NCI-H82 treated with DMSO at 0.1 percent for 48 hours (cell line): ENCODE data around the gene SNCB.

Experiments used
- DNase-seq: peaks from one replicate; lab custom pipeline; 2025; ENCODE audit not compliant: unreplicated experiment; lab: John Stamatoyannopoulos, UW

The SNCB gene

DNA sequence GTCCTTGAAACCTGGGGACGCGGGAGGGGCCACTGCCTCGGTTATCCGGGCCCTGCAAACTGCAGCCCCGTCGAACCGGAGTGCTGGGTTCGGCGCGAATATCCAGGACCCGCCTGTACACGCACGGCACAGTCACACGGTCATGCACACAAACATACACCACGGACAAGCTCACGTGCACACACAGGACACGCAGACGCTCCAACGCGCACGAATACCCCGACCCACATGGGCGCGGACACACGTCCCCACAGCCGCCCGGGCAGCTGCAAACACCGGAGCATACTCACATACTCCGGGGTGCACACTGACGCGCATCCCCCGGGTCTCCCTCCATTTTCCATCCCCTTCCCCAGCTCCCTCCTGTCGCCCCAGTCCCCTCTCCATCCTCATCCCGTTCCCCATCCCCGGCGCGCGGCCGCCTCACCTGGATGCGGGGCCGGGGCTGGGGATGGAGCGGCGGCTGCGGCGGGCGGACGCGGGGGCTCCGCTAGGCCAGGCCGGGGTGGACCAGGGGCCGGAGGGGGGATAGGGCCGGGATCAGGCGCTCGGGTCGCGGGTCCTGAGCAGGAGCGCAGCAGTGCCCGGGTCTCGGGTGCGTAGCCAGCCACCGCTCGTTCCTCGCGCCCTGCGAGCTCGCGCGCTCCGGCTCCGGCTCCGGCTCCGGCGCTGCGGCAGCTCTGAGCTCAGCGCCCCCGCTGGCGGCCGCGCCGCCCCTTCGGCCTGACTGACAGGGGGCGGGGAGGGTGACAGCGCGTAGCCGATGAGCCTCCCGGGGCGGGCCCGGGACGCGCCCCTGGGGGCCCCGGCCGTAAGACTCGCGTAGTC, at the start of gene SNCB, which contains the start of gene EIF4E1B:
SNCB (minus strand) TSS at position 682 of the 828 bp plus-strand sequence. CDS start 880 bp downstream, outside the sequence.
EIF4E1B (plus strand) TSS at position 823 of the 828 bp plus-strand sequence. CDS start 12,113 bp downstream, outside the sequence.
- DNase-seq: peak; percentile 19

DNA sequence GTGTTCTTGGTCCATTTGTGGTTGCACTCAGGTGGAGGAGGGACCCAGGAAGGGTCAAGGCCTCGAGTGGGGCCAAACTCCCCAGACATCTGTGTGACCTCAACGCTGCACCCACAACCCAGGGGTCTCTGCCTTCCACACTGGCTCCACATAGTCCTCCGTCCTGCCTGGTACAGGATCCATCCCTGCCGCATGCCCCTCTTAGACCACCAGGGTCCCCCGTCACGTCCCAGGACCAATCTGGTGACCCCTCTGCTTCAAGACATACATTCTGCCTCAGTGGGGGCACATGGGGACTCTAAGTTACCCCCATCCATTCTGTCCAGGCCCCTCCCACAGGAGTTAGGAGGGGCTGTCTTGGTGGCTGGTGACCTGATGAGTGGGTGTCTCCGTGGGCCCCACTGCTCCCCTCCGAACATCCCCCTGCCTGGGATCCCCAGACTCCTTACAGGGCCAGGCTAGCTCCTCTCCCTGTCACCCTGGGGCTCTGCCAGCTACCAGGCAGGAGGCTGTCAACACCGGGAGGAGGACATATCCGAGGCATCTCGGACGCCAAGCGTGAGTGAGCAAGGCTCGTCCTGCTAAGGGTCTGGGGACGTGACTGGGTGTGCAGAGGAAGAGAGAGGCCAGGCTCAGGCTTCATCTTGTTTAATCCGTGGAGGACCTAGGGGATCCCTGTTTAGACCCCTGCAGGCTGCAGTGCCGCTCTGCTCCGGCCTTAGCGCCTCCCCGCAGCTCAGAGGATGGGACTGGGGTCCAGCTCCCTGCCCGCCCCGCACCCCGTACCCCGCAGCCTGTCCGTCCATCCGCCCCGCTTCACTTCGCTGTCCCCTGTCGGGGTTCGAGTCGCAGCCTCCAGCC, 49.3 kb upstream of the SNCB start:
- DNase-seq: no peak

DNA sequence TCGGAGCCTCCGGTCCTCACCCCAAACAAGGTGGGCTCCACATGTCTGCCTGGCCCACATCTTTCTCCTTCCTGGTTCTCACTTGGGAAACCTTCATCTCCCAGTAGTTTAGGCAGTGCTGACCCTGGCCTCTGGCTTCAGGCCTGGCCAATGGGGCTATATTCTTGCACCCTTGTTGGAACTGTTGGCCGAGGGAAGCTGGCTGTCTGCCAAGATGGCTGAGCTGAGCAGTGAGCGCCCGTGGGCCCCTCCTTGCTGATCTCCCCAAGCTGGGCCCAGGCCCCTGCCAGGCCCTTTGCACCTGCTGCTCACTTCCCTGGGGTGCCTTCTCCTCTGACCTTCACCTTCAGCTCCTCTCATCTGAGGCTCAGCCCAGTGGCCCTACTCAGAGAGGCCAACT, 48.2 kb upstream of the SNCB start:
- DNase-seq: no peak

GRCh38 chr5:176677209-176677939, 47.0 kb upstream of the SNCB start:
- DNase-seq: no peak

DNA sequence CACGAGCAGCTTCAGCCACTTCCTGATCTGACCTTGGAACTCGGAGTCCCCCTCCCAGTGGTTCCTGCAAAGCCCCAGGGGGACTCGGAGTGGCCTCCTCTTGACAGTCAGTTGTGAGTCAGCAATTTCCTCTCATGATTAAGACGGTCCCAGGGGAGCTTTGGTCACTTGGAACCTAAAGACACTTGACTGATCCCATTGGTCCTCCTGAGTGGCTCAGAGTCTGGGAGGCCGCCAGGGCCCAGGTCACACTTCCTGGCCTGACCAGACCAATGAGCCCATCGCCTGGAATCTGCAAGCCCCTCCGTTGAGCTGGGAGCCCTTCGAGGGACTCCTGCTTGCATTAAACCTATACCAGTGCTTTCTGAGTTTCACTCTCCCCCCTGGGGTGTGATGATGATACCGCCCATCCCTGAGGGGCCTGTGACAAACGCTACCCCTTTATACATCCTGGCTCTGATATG, 46.1 kb upstream of the SNCB start:
- DNase-seq: peak; percentile 8

DNA sequence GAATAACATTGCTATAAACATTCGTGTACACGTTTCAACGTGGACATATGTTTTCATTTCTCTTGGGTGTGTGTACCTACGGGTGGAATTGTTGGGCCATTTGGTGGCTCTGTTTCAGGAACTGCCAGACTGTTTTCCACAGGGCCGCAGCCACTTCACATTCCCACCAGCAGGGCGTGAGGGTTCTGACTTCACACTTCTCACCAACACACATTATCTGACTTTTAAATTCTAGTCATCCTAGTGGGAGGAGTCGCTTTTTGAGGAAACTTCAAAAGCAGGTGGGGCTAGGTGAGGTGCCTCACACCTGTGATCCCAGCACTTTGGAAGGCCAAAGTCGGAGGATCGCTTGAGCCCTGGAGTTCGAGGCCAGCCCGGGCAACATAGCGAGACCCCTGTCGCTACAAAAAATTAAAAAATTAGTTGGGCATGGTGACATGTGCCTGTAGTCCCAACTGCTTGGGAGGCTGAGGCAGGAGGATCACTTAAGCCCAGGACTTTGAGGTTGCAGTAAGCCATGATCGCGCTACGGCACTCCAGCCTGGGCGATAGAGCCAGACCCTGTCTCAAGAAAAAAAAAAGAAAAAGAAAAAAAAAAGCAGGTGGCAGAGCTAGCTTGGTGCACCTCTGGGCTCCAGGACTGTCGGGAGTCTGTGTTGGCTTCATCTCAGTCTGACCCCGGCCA, 45.5 kb upstream of the SNCB start:
- DNase-seq: no peak

DNA sequence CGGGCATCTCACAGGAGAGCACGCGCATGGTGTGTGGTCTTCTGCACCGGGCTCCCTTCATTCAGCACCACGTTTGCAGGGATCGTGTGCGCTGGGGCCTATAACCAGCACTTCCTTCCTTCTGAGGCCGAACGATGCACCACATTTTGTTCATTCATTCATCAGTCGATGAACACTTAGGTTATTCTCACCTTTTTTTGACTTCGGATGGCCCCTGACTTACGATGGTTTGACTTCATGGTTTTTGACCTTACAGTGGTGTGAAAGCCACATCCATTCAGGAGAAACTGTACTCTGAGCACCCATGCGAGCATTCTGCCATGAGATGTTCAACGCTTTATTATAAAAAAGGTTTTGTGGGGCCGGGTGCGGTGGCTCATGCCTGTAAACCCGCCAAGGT, 44.5 kb upstream of the SNCB start:
- no peak for DNase-seq

- no peak for DNase-seq
Observed at GRCh38 chr5:176673651-176674583, 43.6 kb upstream of the SNCB start.

DNA sequence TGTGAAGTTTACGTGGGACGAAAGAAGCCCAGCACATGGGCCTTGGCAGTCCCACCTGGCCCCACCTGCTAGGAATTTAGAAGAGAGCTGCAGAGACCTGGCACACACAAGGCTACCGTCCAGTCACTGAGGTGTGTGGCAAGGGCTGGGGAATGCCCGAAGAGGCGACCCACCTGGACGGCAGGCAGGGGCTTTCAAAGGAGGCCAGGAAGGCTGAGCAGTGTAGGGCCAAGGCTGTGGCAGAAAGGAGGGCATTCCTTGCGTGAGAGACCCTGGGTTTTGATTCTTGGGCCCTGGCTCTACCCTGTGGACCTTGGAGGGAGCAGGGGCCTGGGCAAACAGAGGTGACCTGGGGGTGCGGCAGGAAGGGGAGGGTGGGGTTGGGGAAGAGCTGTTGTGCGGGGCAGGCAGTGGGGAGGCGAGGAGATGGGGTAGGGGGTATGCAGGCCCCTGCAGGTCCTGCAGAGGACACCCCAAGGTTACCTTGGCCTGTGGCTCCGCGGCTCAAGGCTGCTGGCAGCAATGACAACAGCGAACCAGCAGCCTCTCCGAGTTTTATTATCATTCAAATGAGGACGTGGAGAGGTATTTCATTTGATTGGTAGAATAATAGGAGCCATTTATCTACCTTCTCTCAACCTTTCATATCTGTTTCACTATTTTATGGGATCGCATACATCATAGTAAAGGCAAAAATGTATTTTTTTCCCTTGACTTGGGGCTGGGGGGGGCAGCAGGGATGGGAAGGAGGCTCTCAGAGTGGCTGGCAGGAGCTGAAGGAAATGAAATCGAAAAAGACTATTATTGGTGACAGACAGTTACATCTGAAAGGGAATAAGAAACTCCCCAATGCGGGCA, 41.8 kb upstream of the SNCB start:
- no peak for DNase-seq

DNA sequence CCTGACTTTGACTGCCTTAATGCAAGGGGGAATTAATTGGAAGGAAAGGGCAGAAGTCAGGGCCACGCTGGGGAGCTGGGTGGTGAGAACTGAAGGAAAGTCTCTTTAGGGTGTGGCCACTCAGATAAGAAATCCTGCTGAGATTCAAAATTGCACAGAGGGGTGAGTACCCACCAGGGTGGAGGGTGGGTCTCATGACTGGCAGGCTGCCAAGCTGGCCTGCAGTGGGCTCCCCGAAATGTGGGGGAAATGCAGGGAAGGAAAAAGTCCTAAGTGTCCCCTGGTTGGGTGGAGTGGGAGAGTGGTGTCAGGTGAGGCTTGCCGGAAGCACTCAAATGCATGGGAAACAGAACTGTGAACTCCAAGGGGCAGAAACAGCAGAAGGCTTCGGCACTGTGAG, 41.1 kb upstream of the SNCB start:
- no peak for DNase-seq

- peak; percentile 6 for DNase-seq
Observed at GRCh38 chr5:176670449-176670848, 40.1 kb upstream of the SNCB start.

DNA sequence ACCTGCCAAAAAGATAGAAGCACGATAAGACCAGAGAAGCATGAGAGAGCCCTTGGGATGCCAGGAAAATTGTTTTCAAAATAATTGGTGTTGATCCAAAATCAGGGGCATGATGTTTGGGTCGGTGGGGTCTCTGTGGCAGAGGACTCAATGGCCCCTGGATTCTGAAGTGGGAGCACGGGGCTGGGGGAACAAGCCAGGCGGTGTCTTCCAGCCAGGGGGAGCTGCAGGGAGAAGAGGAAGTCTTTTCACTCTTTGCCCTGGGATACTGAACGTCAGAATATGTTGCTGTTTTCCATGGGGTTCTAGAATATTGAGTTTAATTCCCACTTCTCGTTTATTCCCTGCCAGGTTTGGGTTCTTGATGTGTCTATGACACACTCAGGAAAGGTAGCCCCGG, 37.3 kb upstream of the SNCB start:
- DNase-seq: no peak

- DNase-seq: no peak
Observed at GRCh38 chr5:176665517-176665916, 35.2 kb upstream of the SNCB start.

DNA sequence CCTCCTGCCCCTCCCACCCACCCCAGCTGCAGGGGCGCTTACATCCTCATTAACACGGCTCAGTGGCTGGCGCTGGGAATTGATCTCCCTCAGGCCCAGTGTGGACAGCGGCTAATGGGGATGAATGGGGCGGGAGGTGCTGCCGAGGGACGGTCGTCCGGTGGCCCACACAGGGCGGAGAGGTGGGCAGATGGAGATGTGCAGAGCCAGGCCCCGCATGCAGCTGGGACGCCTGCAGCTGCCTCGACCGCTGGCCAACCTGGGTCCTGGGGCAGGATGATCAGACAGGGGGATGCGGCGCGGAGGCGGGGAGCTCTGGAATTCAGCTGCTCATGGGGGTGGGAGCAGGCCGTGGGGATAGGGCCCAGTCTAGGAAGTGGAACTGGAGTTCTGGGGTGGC, 34.6 kb upstream of the SNCB start:
- no peak for DNase-seq

DNA sequence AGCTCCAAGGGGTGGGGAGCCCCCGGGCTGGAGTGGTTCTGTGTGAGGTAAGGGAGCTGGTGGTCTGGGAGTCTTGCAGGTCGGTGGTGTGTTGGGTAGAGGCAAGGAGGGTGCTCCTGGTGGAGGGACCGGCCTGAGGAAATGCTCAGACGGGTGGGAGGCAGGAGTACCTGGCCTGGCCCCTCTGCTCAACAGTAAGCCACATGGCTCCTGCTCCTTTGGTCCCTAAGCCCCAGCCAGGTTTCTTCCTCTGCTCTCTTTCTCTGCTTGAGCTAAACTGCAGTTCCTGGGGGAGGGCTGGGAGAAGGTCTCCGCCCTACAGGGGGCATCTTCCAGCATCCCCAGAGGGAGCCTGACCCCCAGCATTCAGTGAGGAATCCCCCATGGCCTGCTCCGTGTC, 34.1 kb upstream of the SNCB start:
- no peak for DNase-seq

- no peak for DNase-seq
Observed at GRCh38 chr5:176663566-176663965, 33.2 kb upstream of the SNCB start.

- no peak for DNase-seq
Observed at GRCh38 chr5:176662371-176663333, 32.3 kb upstream of the SNCB start.
